ENCODE data around the gene PID1. TPM values are rescaled to one million over a fixed set of nuclear protein-coding genes. Genes with fewer than 3 reads are reported as not detected.

PID1 gene
- total RNA-seq, 4 donors from 2014 or later: 14.5 to 49.7 (median 20.7) TPM

GRCh38 chr2:229210641-229211040, 60.4 kb downstream of the PID1 start:
- Histone ChIP-seq H3K27me3 (no peaks in the 10 kb centered on the region), H3K4me3 (replicated peaks in 1 of 3) (no peak overlapping the region), H3K27ac (no peak overlapping the region), H3K4me1 (no peaks in the 10 kb centered on the region), H3K9me3 (no peaks in the 10 kb centered on the region), H3K36me3 (no peaks in the 10 kb centered on the region)
- 84 to 88% methylated on average over 4 of the region's 4 CpGs for WGBS, 2 donors
- TF ChIP-seq CTCF (IDR thresholded peaks at IDR 0.05) (no peak), POLR2A (IDR thresholded peaks at IDR 0.05) (no peak)
- DNase-seq: no peak
- intact Hi-C loops (cut with DNase I): no loop called here

- H3K27ac ChIP-seq: no peak overlapping the region
- no peaks in the 10 kb centered on the region for H3K4me1 ChIP-seq
- TF ChIP-seq POLR2A (IDR thresholded peaks at IDR 0.05) (no peak), CTCF (IDR thresholded peaks at IDR 0.05) (no peak)
- no peaks in the 10 kb centered on the region for H3K9me3 ChIP-seq
- DNase-seq: no peak
- H3K4me3 ChIP-seq (replicated peaks in 1 of 3): no peak overlapping the region
- H3K36me3 ChIP-seq: no peaks in the 10 kb centered on the region
- H3K27me3 ChIP-seq: no peaks in the 10 kb centered on the region
- intact Hi-C loops (cut with DNase I): no loop called here
- WGBS, 2 donors: 87 to 90% methylated on average over 6 of the region's 6 CpGs
Measured at GRCh38 chr2:229206548-229206947, 64.5 kb downstream of the PID1 start.

GRCh38 chr2:229205704-229206103, 65.4 kb downstream of the PID1 start:
- H3K9me3 ChIP-seq: no peaks in the 10 kb centered on the region
- no peak for DNase-seq
- H3K4me1 ChIP-seq: no peaks in the 10 kb centered on the region
- WGBS, 2 donors: 81 to 84% methylated on average over 5 of the region's 5 CpGs
- no peak overlapping the region for H3K4me3 ChIP-seq (replicated peaks in 1 of 3)
- intact Hi-C loops (cut with DNase I): no loop called here
- no peak overlapping the region for H3K27ac ChIP-seq
- H3K36me3 ChIP-seq: no peaks in the 10 kb centered on the region
- TF ChIP-seq POLR2A (IDR thresholded peaks at IDR 0.05) (no peak), CTCF (IDR thresholded peaks at IDR 0.05) (no peak)
- no peaks in the 10 kb centered on the region for H3K27me3 ChIP-seq

GRCh38 chr2:229202646-229203045, 68.4 kb downstream of the PID1 start:
- intact Hi-C loops (cut with DNase I): no loop called here
- Histone ChIP-seq H3K27ac (no peak overlapping the region), H3K36me3 (no peaks in the 10 kb centered on the region), H3K9me3 (no peaks in the 10 kb centered on the region), H3K27me3 (no peaks in the 10 kb centered on the region), H3K4me1 (no peaks in the 10 kb centered on the region), H3K4me3 (replicated peaks in 1 of 3) (no peak overlapping the region)
- no peak for DNase-seq
- 94 to 100% methylated on average over 1 of the region's 1 CpG for WGBS, 2 donors
- no peak for TF ChIP-seq POLR2A (IDR thresholded peaks at IDR 0.05)

GRCh38 chr2:229201521-229201920, 69.6 kb downstream of the PID1 start:
- no peaks in the 10 kb centered on the region for H3K4me1 ChIP-seq
- no peak overlapping the region for H3K27ac ChIP-seq
- no peak for DNase-seq
- H3K27me3 ChIP-seq: no peaks in the 10 kb centered on the region
- TF ChIP-seq POLR2A (IDR thresholded peaks at IDR 0.05) (no peak), CTCF (IDR thresholded peaks at IDR 0.05) (no peak)
- H3K36me3 ChIP-seq: no peaks in the 10 kb centered on the region
- WGBS, 2 donors: 88% methylated on average over 7 of the region's 7 CpGs
- H3K4me3 ChIP-seq (replicated peaks in 1 of 3): no peak overlapping the region
- no peaks in the 10 kb centered on the region for H3K9me3 ChIP-seq
- intact Hi-C loops (cut with DNase I): no loop called here

GRCh38 chr2:229199267-229199666, 71.8 kb downstream of the PID1 start:
- TF ChIP-seq POLR2A (IDR thresholded peaks at IDR 0.05) (no peak), CTCF (IDR thresholded peaks at IDR 0.05) (no peak)
- intact Hi-C loops (cut with DNase I): no loop called here
- Histone ChIP-seq H3K27ac (no peak overlapping the region), H3K4me3 (replicated peaks in 1 of 3) (no peak overlapping the region), H3K27me3 (no peaks in the 10 kb centered on the region), H3K4me1 (no peaks in the 10 kb centered on the region), H3K36me3 (no peaks in the 10 kb centered on the region), H3K9me3 (no peaks in the 10 kb centered on the region)
- no peak for DNase-seq
- 69% methylated on average over 2 of the region's 2 CpGs for WGBS, 2 donors
